ENCODE measurements around the gene PCED1B. TPM values are rescaled to one million over a fixed set of nuclear protein-coding genes. Genes with fewer than 3 reads are reported as not detected.
"Not testable (repeated sequence)": the region's sequence is repeated elsewhere in the genome, so short reads cannot be mapped to it uniquely, and the experiment has no call there.

The PCED1B gene
- total RNA-seq, 1 donor from 2014 or later: 0.31 TPM

DNA sequence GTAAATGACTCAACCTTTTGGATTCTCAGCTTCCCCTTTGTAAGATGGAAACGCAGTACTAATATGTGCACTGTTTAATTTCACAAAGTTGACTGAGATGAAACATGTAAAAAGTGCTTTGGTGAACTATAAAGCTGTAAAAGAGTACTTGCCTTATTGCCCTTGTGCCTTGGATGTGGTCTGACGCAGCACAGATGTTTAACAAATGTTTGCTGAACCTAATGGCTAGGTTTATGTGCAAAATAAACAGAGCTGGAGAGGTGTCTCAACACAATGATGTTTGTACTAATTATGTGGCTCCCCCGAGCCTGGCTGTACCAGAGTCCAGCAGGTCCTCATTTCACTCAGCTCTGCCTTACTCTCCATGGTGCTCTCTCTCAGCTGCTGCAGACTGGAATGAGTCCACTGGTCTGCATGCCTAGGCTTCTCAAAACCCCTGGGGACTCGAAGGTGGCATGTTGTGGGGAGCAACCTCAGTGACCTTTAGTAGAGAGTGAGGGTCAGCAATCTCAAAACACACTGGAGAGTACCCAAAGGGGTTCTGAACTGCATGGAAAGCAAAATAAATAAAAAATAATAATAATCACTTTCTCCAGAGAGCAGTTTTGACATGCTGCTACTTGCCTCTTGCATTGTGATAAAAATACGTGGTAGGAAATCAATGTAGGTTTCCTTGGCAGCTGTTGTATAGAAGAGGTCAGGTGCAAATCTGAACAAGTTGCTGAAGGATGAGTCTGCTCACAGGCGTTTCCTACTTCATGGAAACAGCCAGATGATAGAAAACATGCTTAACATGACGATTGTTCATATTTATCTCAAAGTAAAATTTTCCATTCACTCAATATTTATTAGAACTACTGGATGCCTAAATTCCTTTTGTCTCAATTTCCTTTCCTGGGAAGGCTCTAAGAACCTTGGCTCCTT is 8.9 kb downstream of the PCED1B start:
- DNase-seq: peak; percentile 35

DNA sequence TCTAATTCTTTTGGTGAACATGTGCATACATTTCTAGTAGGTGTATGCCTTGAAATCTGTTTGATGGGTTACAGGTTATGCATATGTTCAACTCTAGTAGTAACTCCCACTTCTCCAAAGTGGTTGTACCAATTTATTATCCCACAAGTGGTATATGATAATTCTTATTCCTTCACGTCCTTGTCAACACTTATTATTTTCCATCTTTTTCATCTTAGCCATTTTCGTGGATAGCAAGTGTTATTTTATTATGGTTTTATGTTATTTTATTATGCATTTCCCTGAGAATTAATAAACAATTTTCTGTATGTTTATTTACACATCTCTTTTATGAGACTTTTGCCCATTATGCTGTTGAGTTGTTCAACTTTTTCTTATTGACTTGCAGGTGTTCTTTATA is 11.6 kb downstream of the PCED1B start:
- no peak for DNase-seq

DNA sequence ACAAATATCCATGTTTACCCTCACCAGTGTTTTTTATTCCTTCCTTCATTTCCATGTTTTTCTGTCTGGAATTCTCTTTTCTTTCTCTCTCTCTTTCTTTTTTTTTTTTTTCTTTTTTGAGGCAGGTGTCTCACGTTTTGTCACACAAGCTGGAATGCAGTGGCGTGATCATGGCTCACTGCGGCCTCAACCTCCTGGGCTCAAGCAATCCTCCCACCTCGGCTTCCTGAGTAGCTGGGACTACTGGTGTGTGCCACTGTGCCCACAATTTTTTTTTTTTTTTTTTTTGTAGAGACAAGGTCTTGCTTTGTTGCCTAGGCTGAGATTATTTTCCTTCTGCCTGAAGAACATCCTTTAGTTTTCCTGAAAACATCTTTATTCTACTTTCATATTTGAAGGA is 15.4 kb downstream of the PCED1B start:
- no peak for DNase-seq

DNA sequence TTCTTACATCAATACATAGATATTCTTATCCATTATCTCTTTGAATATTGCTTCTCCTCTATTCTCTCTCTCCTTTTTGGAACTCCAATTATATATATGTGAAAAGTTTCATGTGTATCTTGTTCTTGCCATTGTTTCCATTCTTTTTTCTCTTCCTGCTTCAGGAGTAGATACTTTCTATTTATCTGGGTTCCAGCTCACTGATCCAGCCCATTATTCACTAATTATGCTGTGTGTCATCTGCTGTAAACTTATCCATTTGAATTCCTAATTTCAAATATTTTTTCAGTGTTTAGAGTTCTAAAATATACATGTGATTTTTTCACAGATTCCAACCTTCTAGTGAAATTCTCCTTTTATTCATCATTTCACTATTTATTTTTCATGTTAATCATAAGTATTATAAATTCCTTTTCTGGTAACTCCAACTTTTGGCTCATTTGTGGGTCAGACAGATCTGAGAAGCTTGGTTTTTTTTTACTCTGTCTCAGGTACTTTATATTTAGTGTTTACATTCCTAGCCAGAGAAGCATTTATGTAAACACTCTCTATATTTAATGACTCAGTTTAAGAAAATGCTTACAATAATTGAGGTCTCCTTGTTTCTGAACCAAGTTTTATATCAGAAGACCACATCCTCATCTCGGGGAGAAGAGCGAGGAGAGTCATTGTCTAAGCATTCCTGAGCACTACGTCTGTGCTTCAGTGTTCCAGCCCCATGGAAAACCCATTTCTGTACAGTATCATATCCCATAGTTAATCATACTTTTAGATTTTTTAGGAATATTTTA is 16.2 kb downstream of the PCED1B start:
- no peak for DNase-seq

DNA sequence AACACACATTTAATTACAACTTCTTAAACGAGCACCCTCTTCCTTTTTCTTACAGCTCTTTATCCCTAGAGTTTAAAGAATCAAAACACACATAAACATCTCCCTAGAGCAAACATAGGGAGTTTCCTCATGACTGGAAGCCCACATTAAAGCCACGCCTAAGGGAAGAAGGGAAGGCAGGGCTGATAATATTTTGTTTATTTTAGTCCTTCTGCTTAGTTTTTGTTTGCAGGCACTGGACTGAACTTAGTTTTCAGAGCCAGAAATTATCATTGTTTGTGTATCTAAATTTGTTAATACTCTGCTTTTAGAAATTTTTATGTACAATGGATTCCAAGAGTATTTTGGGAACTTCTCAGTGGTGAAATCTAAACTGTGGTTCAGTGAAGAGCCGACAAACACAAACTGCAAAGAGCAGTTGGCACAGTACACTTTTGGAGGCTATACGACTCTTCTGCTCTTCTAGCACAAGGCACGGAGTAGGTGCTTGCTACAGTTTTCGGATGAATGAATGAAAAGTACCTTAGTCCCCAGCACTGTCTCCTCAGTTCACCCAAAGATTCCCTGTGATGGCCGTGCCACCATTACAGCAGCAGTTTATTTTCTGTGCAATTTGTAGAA is 18.0 kb downstream of the PCED1B start:
- DNase-seq: no peak

DNA sequence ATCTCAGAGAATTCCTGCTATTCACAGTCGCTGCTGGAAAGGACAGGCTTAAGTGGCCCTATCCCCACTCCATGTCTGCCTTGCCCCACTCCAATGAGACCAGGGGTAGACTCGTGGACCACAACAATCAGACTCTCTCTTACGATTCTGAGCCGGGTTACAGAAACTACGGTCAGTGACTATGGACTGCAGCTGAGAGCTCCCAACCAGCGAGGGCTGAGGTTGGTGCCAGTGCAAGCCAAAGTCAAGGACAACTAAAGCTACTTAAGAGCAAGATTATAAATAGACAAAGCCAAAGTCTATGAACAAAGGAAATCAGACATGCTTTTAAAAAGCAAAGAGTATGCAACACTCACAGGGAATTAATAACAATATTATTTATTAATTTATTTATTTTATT is 18.7 kb downstream of the PCED1B start:
- no peak for DNase-seq

DNA sequence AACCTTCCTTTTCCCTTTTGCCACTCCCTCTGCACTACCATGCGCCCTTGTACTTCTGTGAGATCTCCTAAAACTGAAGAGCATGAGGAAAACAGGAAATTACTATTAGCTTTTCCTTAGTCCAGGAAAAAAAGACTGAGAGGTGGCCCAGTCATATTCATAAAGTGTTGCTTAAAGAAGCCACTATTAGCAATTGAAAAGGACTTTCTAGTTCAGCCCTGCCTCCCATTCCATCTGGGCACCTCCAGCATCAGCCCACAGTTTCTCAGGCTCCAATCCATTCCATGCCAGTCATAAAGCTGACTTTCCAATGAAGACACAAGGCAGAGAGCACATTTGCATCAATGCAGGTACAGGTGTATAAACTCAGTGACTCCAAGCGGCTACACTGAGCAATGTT is 20.2 kb downstream of the PCED1B start:
- no peak for DNase-seq

DNA sequence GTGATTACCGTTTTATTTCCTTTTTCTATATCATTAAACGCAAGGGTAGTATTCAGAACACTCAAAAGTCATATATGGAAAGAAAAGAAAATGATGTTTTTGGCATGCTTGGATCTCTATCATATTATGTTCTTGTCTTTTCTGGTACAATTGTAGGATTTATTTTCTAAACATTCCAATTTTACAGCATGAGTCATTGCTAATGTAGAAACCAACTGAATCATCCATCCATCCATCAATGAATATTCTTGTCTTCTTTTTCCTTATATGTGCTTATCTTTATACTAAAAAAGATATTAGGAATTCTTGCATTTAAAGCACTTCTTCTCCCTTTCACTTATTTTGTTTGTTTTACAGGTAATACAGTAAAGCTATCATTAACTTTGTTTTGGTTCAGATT is 20.7 kb downstream of the PCED1B start:
- no peak for DNase-seq

DNA sequence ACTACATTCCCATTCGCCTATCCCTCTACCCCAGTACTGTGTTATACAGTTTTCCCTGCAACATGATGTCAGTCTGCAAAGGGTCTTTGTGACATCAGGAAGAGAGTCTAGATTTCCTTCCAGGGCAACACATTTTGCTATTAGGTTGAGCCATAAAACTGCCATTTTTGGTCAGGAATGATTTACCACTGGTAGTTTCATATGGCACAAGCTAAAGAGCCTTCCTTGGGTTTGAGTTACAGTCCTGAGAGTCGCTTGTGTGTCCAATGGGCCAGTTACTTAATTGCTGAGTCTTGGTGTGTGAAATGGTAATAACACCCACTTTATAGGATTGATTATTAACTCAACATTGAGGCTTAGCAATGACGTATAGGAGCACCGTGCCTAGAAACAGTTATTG is 23.0 kb downstream of the PCED1B start:
- no peak for DNase-seq

DNA sequence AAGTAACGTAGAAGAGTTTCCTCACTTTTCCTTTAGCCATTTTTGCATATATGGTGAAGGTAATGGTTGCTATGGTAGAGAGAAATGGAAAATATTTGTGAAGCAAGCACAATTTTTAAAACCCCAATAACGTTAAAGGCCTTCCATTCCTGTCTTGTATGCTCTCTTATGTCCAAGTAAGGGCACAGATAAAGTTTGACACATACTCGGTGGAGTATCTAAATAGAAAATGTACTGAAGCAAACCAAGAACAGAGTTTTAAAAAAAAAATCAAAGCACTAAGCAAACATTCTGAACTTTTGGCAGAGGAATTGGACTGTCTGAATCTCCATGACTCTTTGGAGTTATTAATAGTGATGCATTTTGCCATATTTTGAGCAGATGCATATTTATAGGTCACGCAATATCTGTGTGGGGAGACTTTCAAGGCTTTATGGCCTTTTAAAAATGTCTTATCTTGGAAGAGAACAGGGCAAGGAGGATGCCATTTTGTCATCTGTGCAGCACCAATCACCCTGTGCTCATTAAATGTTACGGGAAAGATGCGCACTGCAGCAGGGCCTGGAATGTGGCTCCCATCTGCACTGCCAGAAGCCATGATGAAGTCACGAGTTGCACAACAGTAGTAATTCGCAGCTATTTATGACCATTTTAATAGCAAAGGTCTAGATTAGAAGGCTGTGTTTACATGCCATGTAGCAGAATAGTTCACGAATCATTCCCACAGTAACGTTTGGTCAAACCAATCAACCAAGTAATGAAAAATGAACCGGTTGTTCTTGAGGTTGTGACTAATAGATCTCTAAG is 23.6 kb downstream of the PCED1B start:
- no peak for DNase-seq

DNA sequence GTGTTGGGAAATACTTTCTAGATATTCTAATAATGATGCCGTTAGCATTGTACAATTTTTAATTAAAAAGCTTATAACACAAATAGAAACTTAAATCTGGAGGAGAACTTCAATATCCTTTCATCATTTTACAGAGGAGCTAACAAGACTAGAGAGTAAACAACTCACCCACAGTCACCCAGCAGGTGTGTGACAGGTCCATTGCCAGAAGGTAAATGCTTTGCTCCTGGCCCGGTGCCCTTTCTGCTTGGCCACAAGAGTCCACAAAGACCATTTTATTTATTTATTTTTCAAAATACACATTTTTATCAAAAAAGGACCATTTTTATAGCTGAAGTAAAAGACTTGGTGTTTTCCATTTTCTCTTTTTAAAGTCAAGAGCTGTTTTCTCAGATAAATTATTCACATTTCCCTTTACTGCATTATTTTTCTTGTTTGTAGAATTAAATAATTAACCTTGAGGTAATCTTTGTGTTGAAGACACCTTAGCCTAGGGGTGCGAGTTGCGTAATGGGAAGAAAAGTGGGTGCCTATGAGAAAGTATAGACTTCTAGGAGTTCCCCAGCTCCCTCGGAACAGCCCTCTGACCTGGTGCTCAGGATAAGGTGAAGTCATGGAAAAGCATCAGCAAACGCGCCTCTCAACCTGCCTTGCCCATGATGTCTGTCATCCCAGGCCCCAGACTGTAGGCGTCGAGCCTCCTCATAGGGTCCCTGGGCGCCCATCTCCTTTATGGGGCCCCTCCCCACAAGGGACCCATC is 26.7 kb downstream of the PCED1B start:
- no peak for DNase-seq

DNA sequence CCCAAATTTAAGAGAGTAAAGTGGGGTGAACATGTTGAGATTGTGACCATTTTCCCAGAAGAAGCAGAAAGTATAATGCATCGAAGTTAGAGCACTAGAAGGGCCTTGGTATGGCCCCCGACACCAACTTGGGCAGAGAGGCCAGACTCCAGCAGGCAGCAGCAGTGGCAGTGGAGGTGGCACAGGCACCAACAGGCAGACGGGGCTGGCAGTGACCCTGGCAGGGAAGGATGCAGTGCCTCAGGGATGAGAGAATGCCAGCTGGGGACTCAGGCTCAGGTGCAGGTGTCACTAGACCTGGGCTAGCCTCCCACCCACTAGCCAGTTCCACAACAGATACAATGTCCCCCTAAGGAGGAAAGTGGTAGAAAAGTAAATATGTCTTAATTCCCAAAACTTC is 28.0 kb downstream of the PCED1B start:
- DNase-seq: no peak

DNA sequence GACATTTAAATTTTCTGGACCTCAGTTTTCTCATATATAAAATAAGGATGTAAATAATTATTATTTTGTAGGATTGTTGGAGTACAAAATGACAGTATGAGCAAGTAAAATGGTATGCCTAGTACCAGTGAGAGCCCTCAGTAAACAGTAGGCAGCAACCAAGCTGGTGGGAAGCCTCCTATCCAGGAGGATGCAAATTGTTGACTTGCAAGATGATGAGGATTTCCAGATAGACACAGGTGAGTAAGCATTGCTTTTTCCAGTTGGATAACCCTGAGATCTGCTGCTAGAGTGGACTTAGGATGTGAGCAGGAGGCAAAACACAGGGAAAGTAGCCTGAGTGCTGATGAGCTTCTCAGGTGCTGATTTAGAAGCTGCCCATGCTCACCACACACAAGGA is 28.5 kb downstream of the PCED1B start:
- no peak for DNase-seq

DNA sequence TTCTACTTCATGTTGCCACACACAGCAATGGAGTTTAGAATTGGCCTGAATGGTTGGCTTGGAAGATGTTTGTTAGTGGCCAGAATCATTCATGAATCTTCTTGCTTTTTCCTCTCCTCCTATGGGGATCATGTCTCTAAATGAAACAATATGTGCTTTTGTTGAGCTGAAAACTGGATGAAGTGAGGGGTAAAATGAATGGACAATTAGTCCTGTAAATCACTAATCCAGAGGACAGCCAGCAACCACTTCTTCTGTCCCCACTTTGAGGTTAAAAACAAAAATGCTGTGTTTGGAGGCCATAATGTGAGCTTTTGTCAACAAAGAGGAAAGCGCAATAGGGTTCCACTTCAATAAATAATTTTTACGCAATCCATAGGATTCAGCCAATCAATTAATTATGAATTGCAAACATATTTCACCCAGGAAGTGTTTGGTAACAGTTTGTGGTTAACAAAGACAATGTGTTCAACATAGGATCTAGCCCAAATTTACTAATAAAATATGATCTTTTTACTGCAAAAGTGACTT is 30.7 kb downstream of the PCED1B start:
- DNase-seq: no peak

DNA sequence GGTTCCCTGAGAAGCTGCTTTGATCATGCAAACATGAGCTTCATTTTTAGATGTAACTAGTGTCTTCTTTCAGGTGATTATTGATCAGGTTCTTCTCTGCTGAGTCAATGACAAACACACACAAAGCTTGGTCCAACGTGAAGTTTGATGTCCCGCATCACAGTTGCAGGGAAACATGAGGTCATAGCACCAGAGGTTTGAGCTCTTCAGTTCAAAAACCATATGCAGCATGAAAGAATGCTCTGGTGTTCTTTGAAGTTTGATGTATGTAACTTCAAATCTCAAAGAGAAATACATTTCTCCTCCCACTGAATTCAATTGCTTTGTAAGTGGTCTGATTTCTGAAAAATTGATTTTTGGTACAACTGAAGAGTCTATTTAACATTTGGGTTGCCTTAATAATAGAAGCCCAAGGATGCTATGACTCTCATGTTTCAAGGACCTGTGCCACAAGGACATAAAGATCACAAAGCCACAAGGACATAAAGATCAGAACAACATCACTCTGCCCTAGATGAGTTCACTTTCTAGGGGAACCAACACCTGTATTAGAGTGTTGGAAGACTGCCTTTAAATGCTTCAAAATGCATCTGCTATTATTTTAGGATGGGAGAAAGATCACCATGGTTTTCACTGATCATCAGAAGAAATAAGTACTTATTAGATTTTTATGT is 31.4 kb downstream of the PCED1B start:
- no peak for DNase-seq

DNA sequence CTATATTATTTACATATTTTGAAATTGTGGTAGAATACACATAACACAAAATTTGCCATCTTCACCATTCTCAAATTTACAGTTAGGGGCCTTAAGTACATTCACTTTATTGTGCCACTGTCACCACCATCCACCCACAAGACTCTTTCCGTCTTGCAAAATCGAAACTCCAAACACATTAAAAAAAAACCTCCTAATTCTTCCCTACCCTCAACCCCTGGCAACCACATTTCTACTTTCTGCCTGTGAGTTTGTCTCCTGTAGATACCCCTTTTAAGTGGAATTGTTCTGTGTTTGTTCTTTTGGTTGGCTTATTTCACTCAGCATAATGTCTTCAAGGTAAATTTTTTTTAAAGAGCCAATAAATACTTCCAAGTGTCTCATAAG is 32.0 kb downstream of the PCED1B start:
- DNase-seq: no peak

DNA sequence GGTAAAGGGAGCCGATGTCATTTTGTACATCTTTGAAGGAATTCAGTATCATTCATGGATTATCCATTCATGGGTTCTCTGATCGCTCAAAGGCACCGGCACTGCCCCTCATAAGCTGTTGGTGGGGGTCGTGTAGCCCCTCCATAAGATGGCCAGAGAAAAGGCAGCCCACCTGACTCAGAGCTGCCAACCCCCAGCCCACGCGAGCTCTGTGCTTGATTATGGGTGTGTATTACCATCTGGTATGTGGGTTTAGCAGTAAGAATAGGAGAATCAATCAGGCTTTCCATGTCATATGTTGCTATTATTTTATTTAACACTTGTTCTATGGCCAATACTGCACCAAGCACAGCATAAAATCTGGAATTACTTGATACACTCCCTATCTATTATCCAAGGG is 32.4 kb downstream of the PCED1B start:
- no peak for DNase-seq

DNA sequence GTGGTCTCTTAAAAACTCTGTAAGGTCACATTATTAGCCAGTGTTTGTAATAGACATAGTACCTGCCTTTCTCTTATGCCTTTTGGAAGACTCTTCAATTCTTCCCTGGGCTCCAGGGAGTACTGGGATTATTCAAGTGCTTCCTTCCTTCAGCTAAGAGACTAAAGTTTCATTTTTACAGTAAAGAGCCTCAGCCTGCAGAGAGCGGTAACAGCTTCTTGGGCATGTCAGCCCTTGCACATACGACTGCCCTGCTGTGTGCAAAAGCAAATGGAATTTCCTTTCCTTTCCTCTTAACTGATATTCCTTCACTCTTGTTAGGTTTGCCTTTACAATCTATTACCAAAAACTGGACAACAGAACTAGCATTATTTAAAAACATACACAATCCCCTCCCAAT is 33.3 kb downstream of the PCED1B start:
- no peak for DNase-seq

DNA sequence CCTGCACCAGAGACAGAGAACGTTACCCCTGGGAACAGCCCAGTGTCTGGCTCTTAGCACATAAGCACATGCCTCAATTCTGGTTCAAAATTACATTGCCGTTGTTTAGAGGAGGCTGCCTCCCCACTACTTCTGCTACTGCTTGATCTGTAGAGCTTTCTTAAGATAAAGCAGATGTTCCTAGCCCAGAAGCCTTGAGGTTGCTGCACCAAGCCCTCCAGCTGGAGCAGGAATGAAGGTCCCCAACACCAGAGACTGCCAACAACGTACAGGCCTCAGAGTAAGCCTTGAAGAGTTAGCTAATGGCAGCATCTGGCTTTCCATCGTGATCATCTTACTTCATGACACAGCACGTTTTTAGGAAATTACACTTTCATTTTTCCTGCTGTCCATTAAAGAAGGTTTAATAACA is 35.1 kb downstream of the PCED1B start:
- no peak for DNase-seq

DNA sequence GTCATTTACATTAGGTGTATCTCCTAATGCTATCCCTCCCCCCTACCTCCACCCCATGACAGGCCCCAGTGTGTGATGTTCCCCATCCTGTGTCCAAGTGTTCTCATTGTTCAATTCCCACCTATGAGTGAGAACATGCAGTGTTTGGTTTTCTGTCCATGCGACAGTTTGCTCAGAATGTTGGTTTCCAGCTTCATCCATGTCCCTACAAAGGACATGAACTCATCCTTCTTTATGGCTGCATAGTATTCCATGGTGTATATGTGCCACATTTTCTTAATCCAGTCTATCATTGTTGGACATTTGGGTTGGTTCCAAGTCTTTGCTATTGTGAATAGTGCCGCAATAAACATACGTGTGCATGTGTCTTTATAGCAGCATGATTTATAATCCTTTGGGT is 37.9 kb downstream of the PCED1B start:
- not testable (repeated sequence) for DNase-seq

DNA sequence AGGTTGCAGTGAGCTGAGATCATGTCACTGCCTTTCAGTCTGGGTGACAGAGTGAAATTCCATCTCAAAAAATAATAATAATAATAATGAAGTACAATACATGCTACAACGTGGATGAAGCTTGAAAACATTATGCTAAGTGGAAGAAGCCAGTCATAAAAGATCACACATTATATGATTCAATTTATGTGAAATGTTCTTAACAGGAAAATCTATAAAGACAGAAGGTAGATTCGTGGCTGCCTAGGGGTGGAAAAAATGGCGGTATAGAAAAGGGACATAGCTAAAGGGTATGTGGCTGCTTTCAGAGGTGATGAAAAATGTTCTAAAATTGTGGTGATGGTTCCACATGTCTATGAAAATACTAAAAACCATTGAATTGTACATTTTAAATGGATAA is 41.3 kb downstream of the PCED1B start:
- DNase-seq: no peak

Measured in tongue (tissue), 2 donors.